NCI-H460 (cell line): Measurements from ENCODE around the gene STIM2. TPM values are rescaled to one million over a fixed set of nuclear protein-coding genes. Genes with fewer than 3 reads are reported as not detected.

ENCODE experiments used
- DNase-seq: peaks from one replicate; pipeline ENCODE4 v3.0.0-alpha.2; 2016; ENCODE audit warnings: low read depth; ENCODE audit errors: extremely low read depth
- total RNA-seq: library from RNA; depleted of rRNA; stranded (reverse); fragments of >200 nt; shearing (Covaris generic); gene quantifications from 2 replicates; pipeline ENCODE4 v1.2.3, GENCODE V29; 2014

Gene STIM2
- total RNA-seq, 1 experiment from 2014 or later: 10.6 TPM

- DNase-seq: no peak
These were observed 36.0 kb downstream of the STIM2 start for GRCh38 chr4:26896636-26897035.

GRCh38 chr4:26899991-26900390 lies 39.4 kb downstream of the STIM2 start:
- no peak for DNase-seq

- DNase-seq: no peak
These were observed 40.1 kb downstream of the STIM2 start for GRCh38 chr4:26900765-26901164.

- DNase-seq: no peak
These were observed 44.5 kb downstream of the STIM2 start for GRCh38 chr4:26905172-26905571.

- DNase-seq: no peak
These were observed 47.3 kb downstream of the STIM2 start for GRCh38 chr4:26907731-26908599.

GRCh38 chr4:26909369-26909768 lies 48.7 kb downstream of the STIM2 start:
- DNase-seq: no peak

- no peak for DNase-seq
These were observed 50.6 kb downstream of the STIM2 start for GRCh38 chr4:26911254-26911653.

GRCh38 chr4:26912069-26912468 lies 51.4 kb downstream of the STIM2 start:
- no peak for DNase-seq

GRCh38 chr4:26912810-26913209 lies 52.2 kb downstream of the STIM2 start:
- DNase-seq: no peak

GRCh38 chr4:26916195-26916594 lies 55.6 kb downstream of the STIM2 start:
- DNase-seq: no peak

GRCh38 chr4:26930964-26931363 lies 70.3 kb downstream of the STIM2 start:
- DNase-seq: no peak

- DNase-seq: no peak
These were observed 70.8 kb downstream of the STIM2 start for GRCh38 chr4:26931451-26931850.

GRCh38 chr4:26931966-26932365 lies 71.3 kb downstream of the STIM2 start:
- DNase-seq: no peak

- no peak for DNase-seq
These were observed 74.8 kb downstream of the STIM2 start for GRCh38 chr4:26935397-26935796.

GRCh38 chr4:26936284-26937065 lies 75.8 kb downstream of the STIM2 start:
- DNase-seq: no peak

- no peak for DNase-seq
These were observed 76.5 kb downstream of the STIM2 start for GRCh38 chr4:26937139-26937538.

GRCh38 chr4:26937567-26937966 lies 76.9 kb downstream of the STIM2 start:
- no peak for DNase-seq

GRCh38 chr4:26938516-26938915 lies 77.9 kb downstream of the STIM2 start:
- no peak for DNase-seq

GRCh38 chr4:26941951-26942350 lies 81.3 kb downstream of the STIM2 start:
- no peak for DNase-seq

- DNase-seq: no peak
These were observed 82.2 kb downstream of the STIM2 start for GRCh38 chr4:26942871-26943270.

- no peak for DNase-seq
These were observed 82.8 kb downstream of the STIM2 start for GRCh38 chr4:26943391-26943790.

GRCh38 chr4:26945794-26946193 lies 85.2 kb downstream of the STIM2 start:
- no peak for DNase-seq
